Hepatocyte (in vitro differentiated cells): Measurements from ENCODE around the gene ALK. TPM values are rescaled to one million over a fixed set of nuclear protein-coding genes. Genes with fewer than 3 reads are reported as not detected.

ENCODE experiments used
- DNase-seq: peaks from one replicate; pipeline ENCODE4 v3.0.0-alpha.2; 2016; ENCODE audit warnings: low spot score
- H2AFZ ChIP-seq: fragments of 200-600 bp; sonication (generic); 2 replicates; pipeline ENCODE4 v1.6.0; 2016; ENCODE audit warnings: antibody characterized with exemption, mild to moderate bottlenecking
- H3K27ac ChIP-seq: fragments of 200-600 bp; sonication (generic); 2 replicates; pipeline ENCODE4 v1.5.1; 2016; ENCODE audit warnings: mild to moderate bottlenecking
- H3K27me3 ChIP-seq: fragments of 200-600 bp; sonication (generic); 2 replicates; pipeline ENCODE4 v1.6.1; 2016
- H3K36me3 ChIP-seq: fragments of 200-600 bp; sonication (generic); replicated peaks from 2 replicates; pipeline ENCODE4 v1.5.1; 2016; ENCODE audit warnings: low read depth; ENCODE audit not compliant: insufficient read depth
- H3K4me1 ChIP-seq: fragments of 200-600 bp; sonication (generic); 2 replicates; pipeline ENCODE4 v1.5.1; 2016; ENCODE audit warnings: mild to moderate bottlenecking, moderate library complexity; ENCODE audit not compliant: insufficient read depth
- H3K4me2 ChIP-seq: fragments of 200-600 bp; sonication (generic); 2 replicates; pipeline ENCODE4 v1.6.0; 2016
- H3K4me3 ChIP-seq: fragments of 200-600 bp; sonication (generic); 2 replicates; pipeline ENCODE4 v1.5.1; 2016; ENCODE audit warnings: mild to moderate bottlenecking
- H3K79me2 ChIP-seq: fragments of 200-600 bp; sonication (generic); 2 replicates; pipeline ENCODE4 v1.6.0; 2017; ENCODE audit warnings: mild to moderate bottlenecking
- H3K9me2 ChIP-seq: fragments of 200-600 bp; sonication (generic); replicated peaks from 2 replicates; pipeline ENCODE4 v1.6.0; 2017; ENCODE audit warnings: mild to moderate bottlenecking; ENCODE audit not compliant: insufficient read depth
- H3K9me3 ChIP-seq: fragments of 200-600 bp; sonication (generic); 2 replicates; pipeline ENCODE4 v1.5.1; 2016; ENCODE audit warnings: low read depth, mild to moderate bottlenecking
- H4K20me1 ChIP-seq: fragments of 200-600 bp; sonication (generic); 2 replicates; pipeline ENCODE4 v1.6.0; 2016; ENCODE audit warnings: mild to moderate bottlenecking; ENCODE audit not compliant: insufficient read depth, poor library complexity, severe bottlenecking
- CTCF ChIP-seq: fragments of 200-600 bp; sonication (generic); IDR thresholded peaks from 2 replicates; pipeline ENCODE4 v1.5.1; 2016; ENCODE audit warnings: antibody characterized with exemption, mild to moderate bottlenecking; ENCODE audit not compliant: poor library complexity
- EZH2 ChIP-seq: fragments of 200-600 bp; sonication (generic); IDR thresholded peaks from 2 replicates; pipeline ENCODE4 v1.6.1; 2016; ENCODE audit warnings: antibody characterized with exemption, mild to moderate bottlenecking, borderline replicate concordance
- EZH2phosphoT487 ChIP-seq: fragments of 200-600 bp; sonication (generic); IDR thresholded peaks from one replicate; pipeline ENCODE4 v1.6.1; 2018; ENCODE audit warnings: antibody characterized with exemption, mild to moderate bottlenecking, low read depth, moderate library complexity; ENCODE audit not compliant: unreplicated experiment, severe bottlenecking
- WGBS: methylation state at CpG from one replicate; pipeline ENCODE4 v1.1.6; 2016; ENCODE audit warnings: low lambda C conversion rate; ENCODE audit errors: missing lambda C conversion rate; 5-methylcytosine and 5-hydroxymethylcytosine counted together
- polyA plus RNA-seq: library from polyadenylated mRNA; unstranded; fragments of >200 nt; fragmentation: Nextera tagmentation; extraction: Ambion mirVana; gene quantifications from 2 replicates; pipeline ENCODE4 v1.2.1, GENCODE V29; 2016
- total RNA-seq: library from RNA; depleted of rRNA; stranded (reverse); fragments of >200 nt; gene quantifications from 2 replicates; pipeline ENCODE4 v1.2.3, GENCODE V29; 2014

Gene ALK
- total and polyA plus RNA-seq, 2 experiments from 2014 or later: 0.16 to 0.27 TPM

GRCh38 chr2:29587402-29588190 is 333.8 kb downstream of the ALK start:
- H3K9me2 ChIP-seq: no peaks in the 10 kb centered on the region
- H3K4me2 ChIP-seq: no peak overlapping the region
- DNase-seq: no peak
- 81% methylated on average over 5 of the region's 5 CpGs for WGBS
- no peaks in the 10 kb centered on the region for H3K36me3 ChIP-seq
- H3K79me2 ChIP-seq: no peaks in the 10 kb centered on the region
- no peak overlapping the region for H3K27ac ChIP-seq
- no peaks in the 10 kb centered on the region for H3K9me3 ChIP-seq
- TF ChIP-seq CTCF (no peak), EZH2 (no peak), EZH2phosphoT487 (no peak)
- no peaks in the 10 kb centered on the region for H3K27me3 ChIP-seq
- H3K4me3 ChIP-seq: no peak overlapping the region
- no peaks in the 10 kb centered on the region for H4K20me1 ChIP-seq
- H2AFZ ChIP-seq: no peak overlapping the region
- H3K4me1 ChIP-seq: no peaks in the 10 kb centered on the region

GRCh38 chr2:29586919-29587318 is 334.5 kb downstream of the ALK start:
- 89% methylated on average over 1 of the region's 1 CpG for WGBS
- no peaks in the 10 kb centered on the region for H3K79me2 ChIP-seq
- no peaks in the 10 kb centered on the region for H3K9me2 ChIP-seq
- H3K4me3 ChIP-seq: no peak overlapping the region
- H3K4me1 ChIP-seq: no peaks in the 10 kb centered on the region
- H3K27ac ChIP-seq: no peak overlapping the region
- H3K4me2 ChIP-seq: no peak overlapping the region
- H4K20me1 ChIP-seq: no peaks in the 10 kb centered on the region
- no peak for TF ChIP-seq EZH2
- no peak for TF ChIP-seq EZH2phosphoT487
- no peak for TF ChIP-seq CTCF
- H3K9me3 ChIP-seq: no peaks in the 10 kb centered on the region
- no peak overlapping the region for H2AFZ ChIP-seq
- no peak for DNase-seq
- H3K27me3 ChIP-seq: peaks cover 4% of the 10 kb centered on the region
- no peaks in the 10 kb centered on the region for H3K36me3 ChIP-seq

- Histone ChIP-seq H3K4me1 (no peaks in the 10 kb centered on the region), H3K4me3 (no peak overlapping the region), H3K4me2 (no peak overlapping the region), H3K27ac (no peak overlapping the region), H2AFZ (no peak overlapping the region), H3K27me3 (peaks cover 10% of the 10 kb centered on the region), H3K36me3 (no peaks in the 10 kb centered on the region), H4K20me1 (no peaks in the 10 kb centered on the region), H3K9me3 (no peaks in the 10 kb centered on the region), H3K79me2 (no peaks in the 10 kb centered on the region), H3K9me2 (no peaks in the 10 kb centered on the region)
- 71% methylated on average over 1 of the region's 1 CpG for WGBS
- no peak for TF ChIP-seq EZH2
- TF ChIP-seq CTCF: no peak
- TF ChIP-seq EZH2phosphoT487: no peak
- no peak for DNase-seq
Measured at GRCh38 chr2:29583548-29584156, 337.7 kb downstream of the ALK start.
